ENCODE data around the gene ADGRD1. TPM values are rescaled to one million over a fixed set of nuclear protein-coding genes. Genes with fewer than 3 reads are reported as not detected.

Gene ADGRD1
- polyA plus RNA-seq, 1 experiment, result 68.5 TPM

DNA sequence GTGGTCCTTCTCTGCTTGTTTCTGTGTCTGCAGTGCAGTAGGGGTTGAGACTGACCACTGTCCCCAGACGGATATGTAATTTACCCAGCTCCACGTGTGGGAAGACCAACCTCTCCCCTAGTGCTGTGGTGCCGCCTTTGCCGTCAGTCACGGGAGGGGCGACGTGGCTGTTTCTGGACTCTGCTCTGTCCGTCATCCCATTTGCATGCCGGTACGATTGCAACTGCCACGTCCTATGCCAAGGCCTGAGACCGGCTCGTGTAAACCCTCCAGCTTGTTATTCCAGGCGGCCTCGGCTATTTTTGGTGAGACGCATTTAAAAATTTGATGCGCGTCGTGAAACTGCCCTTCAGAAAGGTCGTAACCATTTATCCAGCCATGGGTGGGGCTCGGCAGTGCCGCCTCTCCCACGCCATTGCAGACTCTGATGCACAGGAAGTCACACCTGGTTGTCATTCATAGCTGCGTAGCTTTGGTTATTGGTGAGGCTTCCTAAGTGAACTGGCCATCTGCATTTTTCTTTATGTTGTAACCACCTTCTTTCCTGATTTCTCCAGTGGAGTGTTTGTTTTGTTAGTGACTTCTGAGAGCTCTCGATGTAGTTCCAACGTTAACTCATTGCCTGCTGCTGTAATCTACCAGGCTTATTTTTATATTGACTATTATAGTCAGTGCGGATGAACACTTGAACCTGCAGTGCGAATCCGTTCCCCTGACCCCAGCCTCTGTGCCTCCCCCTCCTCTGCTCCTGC lies 75.1 kb downstream of the ADGRD1 start:
- ChIA-PET POLR2A (no interaction called here), CTCF (no interaction called here)
- Histone ChIP-seq H3K4me3 (ENCODE audit: low read depth, low read length) (no peak overlapping the region), H3K36me3 (ENCODE audit: control insufficient read depth, insufficient read depth, low read length) (peaks cover 1% of the 10 kb centered on the region; the same call in 1 of the 2 replicates), H3K27me3 (ENCODE audit: control insufficient read depth, insufficient read depth, low read length) (no peaks in the 10 kb centered on the region)
- TF ChIP-seq CTCF (IDR thresholded peaks at IDR 0.05; ENCODE audit: insufficient read depth, low read depth, low read length), result no peak
- DNase-seq (ENCODE audit: low read depth), result peak; percentile 4

GRCh38 chr12:131030472-131031328 lies 77.0 kb downstream of the ADGRD1 start:
- no peak overlapping the region for H3K4me3 ChIP-seq (ENCODE audit: low read depth, low read length)
- DNase-seq (ENCODE audit: low read depth), result no peak
- TF ChIP-seq CTCF (IDR thresholded peaks at IDR 0.05; ENCODE audit: insufficient read depth, low read depth, low read length), result no peak
- H3K36me3 ChIP-seq (ENCODE audit: control insufficient read depth, insufficient read depth, low read length), result no peaks in the 10 kb centered on the region; the same call in 1 of the 2 replicates
- POLR2A ChIA-PET, result no interaction called here
- H3K27me3 ChIP-seq (ENCODE audit: control insufficient read depth, insufficient read depth, low read length), result no peaks in the 10 kb centered on the region
- CTCF ChIA-PET, result interaction anchor here (1.5 kb wide), 1 partner anchor 10 kb away, joined by 4 read pairs; no protein-coding TSS in a partner anchor

- no peak for TF ChIP-seq CTCF (IDR thresholded peaks at IDR 0.05; ENCODE audit: insufficient read depth, low read depth, low read length)
- Histone ChIP-seq H3K36me3 (ENCODE audit: control insufficient read depth, insufficient read depth, low read length) (peaks cover 1% of the 10 kb centered on the region; the same call in 1 of the 2 replicates), H3K27me3 (ENCODE audit: control insufficient read depth, insufficient read depth, low read length) (no peaks in the 10 kb centered on the region), H3K4me3 (ENCODE audit: low read depth, low read length) (no peak overlapping the region)
- ChIA-PET CTCF (no interaction called here), POLR2A (interaction anchor here (1.0 kb wide), 1 partner anchor 100 kb away, joined by 3 read pairs; no protein-coding TSS in a partner anchor)
- DNase-seq (ENCODE audit: low read depth), result no peak
These were observed 78.5 kb downstream of the ADGRD1 start for GRCh38 chr12:131032082-131032750.

DNA sequence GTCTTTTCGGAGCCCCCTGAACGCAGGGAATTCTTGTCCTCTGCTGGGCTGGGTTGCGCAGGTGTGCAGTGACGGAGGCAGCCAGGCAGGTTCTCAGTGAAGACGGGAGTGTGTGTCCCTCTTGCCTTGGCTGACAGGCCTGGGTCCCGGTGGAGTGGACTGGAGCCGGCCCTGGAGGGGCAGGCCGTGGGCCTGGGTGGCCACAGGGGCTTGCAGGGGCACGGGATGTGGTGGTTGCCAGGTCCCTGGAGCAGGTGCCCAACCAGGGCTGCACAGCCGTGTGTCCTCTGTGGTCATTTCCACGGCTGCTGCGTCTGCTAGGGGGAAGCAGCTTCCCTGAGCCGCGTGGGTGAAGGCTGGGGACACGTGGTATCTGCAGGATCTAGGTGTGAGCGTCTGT lies 79.8 kb downstream of the ADGRD1 start:
- Histone ChIP-seq H3K36me3 (ENCODE audit: control insufficient read depth, insufficient read depth, low read length) (peaks cover 1% of the 10 kb centered on the region; the same call in 1 of the 2 replicates), H3K27me3 (ENCODE audit: control insufficient read depth, insufficient read depth, low read length) (no peaks in the 10 kb centered on the region), H3K4me3 (ENCODE audit: low read depth, low read length) (no peak overlapping the region)
- DNase-seq (ENCODE audit: low read depth), result no peak
- POLR2A ChIA-PET, result interaction anchor here (1.0 kb wide), 1 partner anchor 101 kb away, joined by 3 read pairs; no protein-coding TSS in a partner anchor
- CTCF ChIA-PET, result no interaction called here
- TF ChIP-seq CTCF (IDR thresholded peaks at IDR 0.05; ENCODE audit: insufficient read depth, low read depth, low read length), result no peak
